GM12878 (cell line): Measurements from ENCODE around the gene ASS1. TPM values are rescaled to one million over a fixed set of nuclear protein-coding genes. Genes with fewer than 3 reads are reported as not detected.

ENCODE experiments used
- ATAC-seq: fragments of 200-7000 bp; cut with Tn5 transposase; 3 replicates; pipeline ENCODE4 v1.9.1; 2020; ENCODE audit warnings: mild to moderate bottlenecking, moderate library complexity
- BruUV-seq: library from RNA; stranded (reverse); fragments of 400-500 nt; replicated peaks from 2 replicates; lab custom pipeline; 2021; lab: Mats Ljungman, UMichigan
- CTCF ChIA-PET: fragments of 300-600 bp; sonication (Branson Sonifier 250); formaldehyde crosslinking; extraction: SDS; loops from one replicate; lab custom pipeline; 2021; ENCODE audit warnings: inconsistent platforms; lab: Yijun Ruan, JAX
- POLR2A ChIA-PET: fragments of 350-600 bp; formaldehyde crosslinking; extraction: SDS; loops from one replicate; lab custom pipeline; 2021; ENCODE audit warnings: inconsistent platforms; lab: Charles Lee
- RAD21 ChIA-PET: fragments of 300-600 bp; sonication (Branson Sonifier 250); formaldehyde crosslinking; loops from one replicate; lab custom pipeline; 2023; ENCODE audit warnings: antibody characterized with exemption; ENCODE audit not compliant: unreplicated experiment; lab: Charles Lee
- SMC1A ChIA-PET: fragments of 300-600 bp; sonication (Branson Sonifier 250); formaldehyde crosslinking; loops from one replicate; lab custom pipeline; 2023; ENCODE audit not compliant: unreplicated experiment, uncharacterized antibody; lab: Charles Lee
- DNase-seq: peaks from one replicate; pipeline ENCODE4 v3.0.0-alpha.2; 2011; ENCODE audit warnings: low read depth, low spot score
- FAIRE-seq: peaks from 3 replicates; lab custom pipeline; 2011; peaks lifted over from hg19 to GRCh38; lab: Jason Lieb, UNC
- H2AFZ ChIP-seq: 2 replicates; pipeline ENCODE4 v1.6.0; 2011; ENCODE audit warnings: low read depth, low read length, control low read depth; ENCODE audit not compliant: control insufficient read depth
- H3K27ac ChIP-seq: 2 replicates; pipeline ENCODE4 v1.5.1; 2011; ENCODE audit warnings: control low read depth; ENCODE audit not compliant: control insufficient read depth, insufficient read depth
- H3K27me3 ChIP-seq, 2 experiments: replicated peaks in 1 of 2; 2 replicates each; pipeline versions ENCODE4 v1.6.0 to v1.6.1; 2011; ENCODE audit warnings: low read length in 1 of 2; ENCODE audit not compliant: control insufficient read depth in 2 of 2, insufficient read depth in 2 of 2
- H3K36me3 ChIP-seq, 2 experiments: 2 replicates each; pipeline ENCODE4 v1.5.1; 2011; ENCODE audit warnings: low read length in 1 of 2; ENCODE audit not compliant: control insufficient read depth in 2 of 2, insufficient read depth in 2 of 2
- H3K4me1 ChIP-seq: 2 replicates; pipeline ENCODE4 v1.6.1; 2011; ENCODE audit warnings: mild to moderate bottlenecking, low read length, moderate library complexity, mixed read lengths; ENCODE audit not compliant: control insufficient read depth, insufficient read depth
- H3K4me2 ChIP-seq: 2 replicates; pipeline ENCODE4 v1.6.0; 2011; ENCODE audit warnings: control low read depth; ENCODE audit not compliant: control insufficient read depth, insufficient read depth
- H3K4me3 ChIP-seq: fragments of 200-600 bp; sonication (generic); 2 replicates; pipeline ENCODE4 v1.5.1; 2016
- H3K79me2 ChIP-seq: 2 replicates; pipeline ENCODE4 v1.6.0; 2011; ENCODE audit warnings: low read length; ENCODE audit not compliant: control insufficient read depth, insufficient read depth
- H3K9ac ChIP-seq: 2 replicates; pipeline ENCODE4 v1.8.0; 2011; ENCODE audit warnings: low read length, control low read depth, mixed read lengths; ENCODE audit not compliant: control insufficient read depth, insufficient read depth
- H3K9me3 ChIP-seq: replicated peaks from 3 replicates; pipeline ENCODE4 v1.5.1; 2011; ENCODE audit warnings: mild to moderate bottlenecking, low read length; ENCODE audit not compliant: control insufficient read depth, insufficient read depth
- H4K20me1 ChIP-seq: 2 replicates; pipeline ENCODE4 v1.6.0; 2011; ENCODE audit not compliant: control insufficient read depth, insufficient read depth
- BCL11A ChIP-seq: IDR thresholded peaks from 2 replicates; pipeline ENCODE4 v1.6.1; 2011; ENCODE audit warnings: low read depth, low read length
- BCLAF1 ChIP-seq: fragments of 450-650 bp; IDR thresholded peaks from 2 replicates; pipeline ENCODE4 v1.6.1; 2017; ENCODE audit warnings: antibody characterized with exemption, mild to moderate bottlenecking, moderate library complexity
- POLR2AphosphoS5 ChIP-seq: IDR thresholded peaks from 2 replicates; pipeline ENCODE4 v1.6.1; 2011; ENCODE audit warnings: mild to moderate bottlenecking, low read length, inconsistent platforms
- RAD21 ChIP-seq: IDR thresholded peaks from 2 replicates; pipeline ENCODE4 v1.6.1; 2011; ENCODE audit warnings: mild to moderate bottlenecking, low read depth, low read length, moderate library complexity; ENCODE audit not compliant: insufficient read depth
- SKIL ChIP-seq: fragments of 450-650 bp; IDR thresholded peaks from 2 replicates; pipeline ENCODE4 v1.6.1; 2017; ENCODE audit warnings: mild to moderate bottlenecking, low read depth, inconsistent platforms; ENCODE audit not compliant: poor library complexity, severe bottlenecking
- ZBTB40 ChIP-seq: fragments of 450-650 bp; IDR thresholded peaks from 2 replicates; pipeline ENCODE4 v1.6.1; 2016; ENCODE audit warnings: mild to moderate bottlenecking, moderate library complexity, borderline replicate concordance
- WGBS: methylation state at CpG from one replicate; pipeline ENCODE4 v1.1.6; 2016; ENCODE audit warnings: low lambda C conversion rate; ENCODE audit not compliant: insufficient replicate concordance, insufficient coverage; ENCODE audit errors: missing lambda C conversion rate; 5-methylcytosine and 5-hydroxymethylcytosine counted together
- in situ Hi-C: fragments of 300-500 bp; cut with MboI; formaldehyde crosslinking; loops from 9 replicates; pipeline ENCODE4 v1.14.3; 2018; ENCODE audit warnings: mixed read lengths
- intact Hi-C: fragments of 100-400 bp; cut with micrococcal nuclease; formaldehyde crosslinking; loops from one replicate; pipeline ENCODE4 v1.14.2; 2022; ENCODE audit not compliant: unreplicated experiment
- polyA plus RNA-seq, 11 experiments: library from polyadenylated mRNA; depleted of rRNA in 4 of 11; unstranded in 6 of 11; stranded (reverse) in 5 of 11; fragments of >200 nt; fragmentation: Nextera tagmentation in 4 of 11; fragmentation: Illumina TruSeq in 1 of 11; extraction: Ambion mirVana in 4 of 11; extraction: Trizol in 1 of 11; gene quantifications; 1 replicate in 1 of 11; 2 replicates in 10 of 11; pipeline versions ENCODE4 v1.2.1 to v1.2.3, GENCODE V29; 2011 to 2016; ENCODE audit warnings: inconsistent platforms in 2 of 11, missing spikeins in 2 of 11, low read depth in 1 of 11
- total RNA-seq, 4 experiments: library from RNA; depleted of rRNA in 3 of 4; stranded (reverse); fragments of >200 nt in 3 of 4; fragmentation: Illumina TruSeq in 1 of 4; extraction: Trizol in 1 of 4; gene quantifications; 2 replicates each; pipeline versions ENCODE4 v1.2.1 to v1.2.3, GENCODE V29; 2013 to 2021

ASS1 gene
- total and polyA plus RNA-seq, 10 of the 15 experiments (the other 5 are each of a cell fraction or from before 2014, with no cell fraction given): 0.10 to 6.1 (median 0.28) TPM; not detected in 3

GRCh38 chr9:130518943-130519799 lies 74.4 kb downstream of the ASS1 start:
- no peak overlapping the region for H3K27ac ChIP-seq
- no peaks in the 10 kb centered on the region for H3K79me2 ChIP-seq
- POLR2A ChIA-PET: no interaction called here
- ATAC-seq (no peak), FAIRE-seq (no peak), DNase-seq (no peak)
- SMC1A ChIA-PET: no interaction called here
- intact Hi-C loops: no loop called here
- no peaks in the 10 kb centered on the region for H3K36me3 ChIP-seq
- no peak for TF ChIP-seq SKIL
- TF ChIP-seq POLR2AphosphoS5: no peak
- TF ChIP-seq BCLAF1: no peak
- no peak for TF ChIP-seq BCL11A
- TF ChIP-seq RAD21: no peak
- TF ChIP-seq ZBTB40: no peak
- H3K9me3 ChIP-seq: no peaks in the 10 kb centered on the region; the same call in 2 of the 3 replicates
- RAD21 ChIA-PET: no interaction called here
- no peaks in the 10 kb centered on the region for H4K20me1 ChIP-seq
- CTCF ChIA-PET: interaction anchor here (0.6 kb wide), 1 partner anchor 22 kb away, joined by 3 read pairs; no protein-coding TSS in a partner anchor
- WGBS: 32% methylated on average over 24 of the region's 24 CpGs
- BruUV-seq: no TSS peak
- no peak overlapping the region for H2AFZ ChIP-seq
- H3K9ac ChIP-seq: no peak overlapping the region
- no peaks in the 10 kb centered on the region for H3K27me3 ChIP-seq
- in situ Hi-C loops: no loop called here
- no peaks in the 10 kb centered on the region for H3K4me1 ChIP-seq
- H3K4me2 ChIP-seq: no peak overlapping the region
- H3K4me3 ChIP-seq: no peak overlapping the region
